ENCODE measurements around the gene MSH2. TPM values are rescaled to one million over a fixed set of nuclear protein-coding genes. Genes with fewer than 3 reads are reported as not detected.
"Not testable (repeated sequence)": the region's sequence is repeated elsewhere in the genome, so short reads cannot be mapped to it uniquely, and the experiment has no call there.

MSH2 gene
- total RNA-seq, 3 donors from 2014 or later: 44.1 to 54.0 (median 53.1) TPM

DNA sequence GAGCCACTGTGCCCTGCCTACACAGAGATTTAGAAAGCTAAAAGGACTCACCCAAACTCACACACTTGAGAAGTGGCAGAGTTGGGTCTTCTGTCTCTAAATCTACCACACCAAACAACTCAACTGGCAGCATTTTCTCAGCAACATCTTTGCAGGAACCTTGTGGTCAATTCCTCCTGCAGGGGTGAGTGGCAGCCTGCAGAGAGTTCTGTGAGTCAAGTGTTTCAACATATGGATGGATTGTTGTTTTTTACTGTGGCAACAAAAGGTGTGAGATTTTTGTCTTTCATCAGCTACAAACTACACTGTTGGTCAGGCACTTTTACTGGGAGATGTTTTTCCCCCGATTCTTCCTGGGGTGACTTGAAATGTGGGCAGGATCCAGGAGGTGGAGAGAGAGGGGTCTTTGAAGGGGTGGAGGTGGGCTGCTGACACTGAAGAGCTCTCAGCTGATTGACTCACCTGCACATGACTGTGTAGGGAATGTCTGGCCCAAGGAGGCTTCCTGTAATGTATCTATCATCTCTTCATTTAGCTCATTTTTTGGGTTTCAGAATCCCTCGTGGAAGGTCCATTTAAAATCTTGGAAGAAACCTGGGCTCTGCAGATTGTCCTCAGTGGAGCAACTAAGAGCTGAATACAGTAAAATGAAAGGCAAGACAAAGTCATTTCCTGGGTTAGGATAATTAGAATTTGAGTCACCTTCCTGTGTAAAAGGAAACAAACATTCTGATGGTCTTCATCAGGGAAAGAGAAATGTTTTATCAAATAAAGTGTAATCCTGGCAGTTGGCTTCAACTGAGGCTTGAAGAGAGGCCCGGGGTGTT, 98.6 kb downstream of the MSH2 start:
- DNase-seq (no peak), ATAC-seq (no peak)
- H3K9me3 Mint-ChIP-seq: peaks cover 20% of the 10 kb centered on the region
- H3K4me1 Mint-ChIP-seq (ENCODE audit: low read depth): no peaks in the 10 kb centered on the region
- no peak overlapping the region for H3K4me3 Mint-ChIP-seq
- peaks cover 9% of the 10 kb centered on the region for H3K36me3 Mint-ChIP-seq (ENCODE audit: insufficient read depth)
- peaks cover 2% of the 10 kb centered on the region for H3K27me3 Mint-ChIP-seq (ENCODE audit: low read depth)

DNA sequence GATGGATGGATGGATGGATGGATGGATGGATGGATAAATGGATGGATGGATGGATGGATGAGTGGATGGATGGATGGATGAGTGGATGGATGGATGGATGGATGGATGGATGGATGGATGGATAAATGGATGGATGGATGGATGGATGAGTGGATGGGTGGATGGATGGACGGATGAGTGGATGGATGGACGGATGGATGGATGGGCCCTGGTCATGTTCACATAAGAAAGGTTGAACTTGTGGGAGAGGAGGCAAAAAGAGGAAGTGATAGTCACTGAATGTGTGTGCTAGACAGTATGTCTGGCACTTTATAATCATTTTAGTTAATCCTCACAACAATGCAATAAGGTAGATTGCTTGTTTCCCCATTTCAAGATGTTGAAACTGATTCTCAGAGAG, 99.5 kb downstream of the MSH2 start:
- not testable (repeated sequence) for H3K4me1 Mint-ChIP-seq (ENCODE audit: low read depth); DNase-seq; H3K4me3 Mint-ChIP-seq; H3K36me3 Mint-ChIP-seq (ENCODE audit: insufficient read depth); H3K27me3 Mint-ChIP-seq (ENCODE audit: low read depth); ATAC-seq
- H3K9me3 Mint-ChIP-seq: peaks cover 20% of the 10 kb centered on the region

DNA sequence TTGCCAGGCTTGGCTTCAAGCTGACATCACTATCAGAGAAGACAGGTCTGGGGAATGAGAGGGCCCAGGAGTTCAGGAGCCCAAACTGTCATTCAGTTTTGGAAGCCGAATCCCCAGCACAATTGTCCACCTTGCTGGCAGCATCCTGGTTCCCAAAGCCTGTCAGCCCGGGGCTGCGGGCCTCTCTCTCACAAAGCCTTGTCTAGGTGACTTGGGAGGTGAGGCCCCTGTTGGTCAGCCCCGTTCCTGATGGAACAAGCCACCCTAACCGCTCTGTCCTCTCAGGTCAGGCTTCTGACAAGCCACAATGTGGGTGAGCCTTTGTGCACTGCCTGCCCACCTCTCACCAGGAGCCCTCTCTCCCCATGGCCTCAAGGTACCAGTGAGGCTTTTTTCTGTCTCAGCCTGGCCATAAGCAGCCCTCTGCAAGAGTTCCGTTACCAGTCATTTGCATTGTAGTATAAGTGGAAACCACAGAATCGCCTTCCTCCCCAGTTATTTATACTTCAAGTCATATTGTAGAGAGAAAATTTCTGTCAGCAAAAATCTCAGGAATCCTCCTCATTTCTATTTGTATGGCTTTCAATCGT, 100.6 kb downstream of the MSH2 start:
- H3K4me3 Mint-ChIP-seq: no peak overlapping the region

DNA sequence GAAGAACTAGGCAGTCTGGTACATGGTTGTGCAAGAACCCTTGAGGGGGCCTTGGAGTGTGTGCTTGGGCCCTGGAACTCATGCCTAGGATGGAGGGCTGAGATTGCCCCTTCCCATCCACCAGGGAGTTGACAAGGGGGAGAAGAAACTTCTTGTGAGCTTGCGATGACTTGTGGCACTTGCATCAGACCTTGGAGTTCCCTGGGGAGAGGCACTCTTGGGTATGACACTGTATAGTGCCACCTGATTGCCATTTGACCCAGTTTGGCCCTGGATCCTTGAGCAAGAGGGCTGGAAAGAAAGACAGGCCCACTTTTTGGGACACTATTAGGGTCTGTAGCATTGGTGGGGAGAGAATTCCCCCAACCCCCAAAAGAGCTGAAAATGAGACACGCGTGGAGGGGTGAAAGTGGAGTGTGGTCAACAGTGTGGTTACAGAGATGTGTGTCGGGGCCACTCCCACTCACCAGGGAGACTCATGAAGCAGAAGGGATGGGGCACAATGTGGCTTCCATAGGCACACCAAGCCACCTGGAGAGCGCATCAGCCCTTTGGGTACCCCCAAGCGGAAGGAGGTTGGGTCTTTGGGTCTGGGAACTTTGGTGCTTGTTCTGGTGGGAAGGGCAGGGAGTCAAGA, 101.3 kb downstream of the MSH2 start:
- DNase-seq: no peak
- Mint-ChIP-seq H3K4me3 (no peak overlapping the region), H3K27me3 (ENCODE audit: low read depth) (peaks cover 2% of the 10 kb centered on the region), H3K9me3 (peaks cover 20% of the 10 kb centered on the region), H3K4me1 (ENCODE audit: low read depth) (no peaks in the 10 kb centered on the region), H3K36me3 (ENCODE audit: insufficient read depth) (peaks cover 6% of the 10 kb centered on the region)
- ATAC-seq: no peak

More for the DNA sequence above, 100.6 kb downstream of the MSH2 start:
- peaks cover 2% of the 10 kb centered on the region for H3K27me3 Mint-ChIP-seq (ENCODE audit: low read depth)
- peaks cover 6% of the 10 kb centered on the region for H3K36me3 Mint-ChIP-seq (ENCODE audit: insufficient read depth)
- peaks cover 20% of the 10 kb centered on the region for H3K9me3 Mint-ChIP-seq
- no peaks in the 10 kb centered on the region for H3K4me1 Mint-ChIP-seq (ENCODE audit: low read depth)
- DNase-seq: no peak
- ATAC-seq: no peak

DNA sequence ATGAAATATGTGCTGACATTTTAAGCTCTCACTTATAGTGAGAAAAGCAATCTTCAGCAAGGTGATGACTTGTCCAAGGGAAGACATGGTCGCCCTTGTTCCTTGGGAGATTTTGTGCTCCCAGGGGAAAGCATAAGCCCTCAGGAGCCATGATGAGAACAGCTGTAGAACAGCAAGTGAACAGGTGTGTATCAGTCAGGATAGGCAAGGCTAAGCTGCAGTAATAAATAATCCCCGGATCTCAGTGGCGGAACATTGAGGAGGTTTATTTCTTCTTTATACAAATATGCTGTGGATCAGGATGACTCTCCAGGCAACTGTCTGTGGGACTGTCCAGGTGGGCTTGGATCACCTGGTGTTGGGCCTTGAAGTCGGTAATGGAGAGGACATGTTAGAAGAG, 103.1 kb downstream of the MSH2 start:
- H3K4me1 Mint-ChIP-seq (ENCODE audit: low read depth): no peaks in the 10 kb centered on the region
- no peak for ATAC-seq
- DNase-seq: no peak
- H3K27me3 Mint-ChIP-seq (ENCODE audit: low read depth): peaks cover 2% of the 10 kb centered on the region
- no peak overlapping the region for H3K4me3 Mint-ChIP-seq
- no peaks in the 10 kb centered on the region for H3K36me3 Mint-ChIP-seq (ENCODE audit: insufficient read depth)
- peaks cover 13% of the 10 kb centered on the region for H3K9me3 Mint-ChIP-seq

DNA sequence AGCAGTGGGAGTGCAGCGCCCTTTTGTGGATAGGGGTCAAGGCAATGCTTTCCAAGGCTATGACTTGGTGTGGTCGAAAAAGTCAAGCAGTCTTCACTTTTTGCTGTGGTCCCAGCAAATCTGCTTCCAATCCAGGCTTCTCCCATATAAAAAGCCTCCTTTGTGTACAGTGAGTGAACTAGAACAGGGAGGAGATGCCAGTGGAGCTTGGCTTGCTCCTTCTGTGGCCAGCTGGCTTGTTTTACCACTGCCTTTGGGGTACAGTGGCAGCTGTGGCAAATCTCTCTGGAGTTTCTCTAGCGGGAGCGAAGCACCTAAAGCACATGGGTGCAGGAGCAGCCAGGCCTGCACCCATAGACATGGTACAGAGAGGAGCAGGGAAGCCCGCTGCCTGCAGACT, 103.5 kb downstream of the MSH2 start:
- Mint-ChIP-seq H3K9me3 (peaks cover 13% of the 10 kb centered on the region), H3K4me1 (ENCODE audit: low read depth) (no peaks in the 10 kb centered on the region), H3K36me3 (ENCODE audit: insufficient read depth) (no peaks in the 10 kb centered on the region), H3K27me3 (ENCODE audit: low read depth) (peaks cover 2% of the 10 kb centered on the region), H3K4me3 (no peak overlapping the region)
- ATAC-seq (no peak), DNase-seq (no peak)

DNA sequence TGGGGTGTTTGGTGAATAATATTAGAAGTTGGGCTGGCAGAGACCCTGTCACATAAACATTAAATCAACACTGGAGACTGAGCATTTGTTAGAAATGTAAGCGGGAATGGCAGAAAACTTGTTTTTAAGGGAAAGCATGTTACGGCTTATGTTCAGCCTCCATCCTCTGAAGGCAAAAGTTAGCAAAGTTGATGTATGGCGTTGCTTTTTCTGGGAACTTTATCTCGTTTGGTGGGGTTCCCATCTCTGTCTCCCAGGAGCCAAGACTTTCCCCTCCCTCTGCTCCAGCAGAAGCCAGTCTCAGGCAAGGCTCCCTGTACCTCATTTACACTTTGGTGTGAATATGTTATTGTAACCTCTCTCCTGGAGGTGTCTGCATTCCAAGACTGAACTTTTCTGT, 105.1 kb downstream of the MSH2 start:
- Mint-ChIP-seq H3K4me1 (ENCODE audit: low read depth) (no peaks in the 10 kb centered on the region), H3K27me3 (ENCODE audit: low read depth) (peaks cover 2% of the 10 kb centered on the region), H3K36me3 (ENCODE audit: insufficient read depth) (no peaks in the 10 kb centered on the region), H3K4me3 (no peak overlapping the region), H3K9me3 (peaks cover 10% of the 10 kb centered on the region)
- no peak for DNase-seq
- ATAC-seq: no peak

DNA sequence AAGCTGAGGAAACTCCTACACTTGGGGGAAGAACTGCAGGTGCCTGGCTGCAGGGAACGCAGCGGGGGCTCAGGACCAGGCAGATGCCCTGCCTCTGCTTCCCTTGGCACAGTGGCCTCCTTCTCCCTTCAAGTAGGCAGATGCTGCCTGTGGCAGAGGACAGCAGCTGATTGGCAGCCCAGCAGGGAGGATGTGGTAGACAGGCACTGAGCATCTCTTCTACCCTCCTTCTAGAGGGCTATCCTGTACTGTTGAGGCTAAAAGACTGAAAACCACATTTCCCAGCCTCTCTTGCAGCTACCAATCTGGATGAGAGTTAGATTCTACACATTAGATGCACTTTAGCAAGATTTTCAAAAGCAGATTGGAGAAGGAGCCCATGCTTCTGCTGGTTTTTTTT, 105.7 kb downstream of the MSH2 start:
- ATAC-seq: no peak
- no peaks in the 10 kb centered on the region for H3K4me1 Mint-ChIP-seq (ENCODE audit: low read depth)
- peaks cover 2% of the 10 kb centered on the region for H3K27me3 Mint-ChIP-seq (ENCODE audit: low read depth)
- peaks cover 10% of the 10 kb centered on the region for H3K9me3 Mint-ChIP-seq
- H3K4me3 Mint-ChIP-seq: no peak overlapping the region
- H3K36me3 Mint-ChIP-seq (ENCODE audit: insufficient read depth): no peaks in the 10 kb centered on the region
- DNase-seq: no peak

DNA sequence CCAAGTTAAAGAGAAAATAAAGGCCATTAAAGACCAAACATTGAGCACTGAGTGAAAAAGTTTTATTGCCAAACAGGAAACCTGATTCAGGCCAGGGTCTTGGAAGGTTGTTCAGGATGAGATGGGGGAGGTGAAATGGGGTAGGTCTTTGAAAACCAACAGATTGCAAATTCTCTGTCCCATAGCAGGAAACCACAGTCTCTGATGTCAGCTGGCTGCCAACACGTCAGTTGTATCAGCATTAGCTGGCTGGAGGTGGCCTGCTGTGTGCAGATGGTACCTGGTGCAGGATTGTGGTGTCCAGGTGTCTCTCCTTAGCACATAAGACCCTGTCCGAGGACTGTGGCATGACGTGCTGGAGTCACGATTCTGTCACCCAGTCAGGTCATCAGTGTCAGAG, 106.3 kb downstream of the MSH2 start:
- no peak overlapping the region for H3K4me3 Mint-ChIP-seq
- no peaks in the 10 kb centered on the region for H3K36me3 Mint-ChIP-seq (ENCODE audit: insufficient read depth)
- H3K4me1 Mint-ChIP-seq (ENCODE audit: low read depth): no peaks in the 10 kb centered on the region
- ATAC-seq: no peak
- DNase-seq: no peak
- peaks cover 2% of the 10 kb centered on the region for H3K27me3 Mint-ChIP-seq (ENCODE audit: low read depth)
- peaks cover 10% of the 10 kb centered on the region for H3K9me3 Mint-ChIP-seq

DNA sequence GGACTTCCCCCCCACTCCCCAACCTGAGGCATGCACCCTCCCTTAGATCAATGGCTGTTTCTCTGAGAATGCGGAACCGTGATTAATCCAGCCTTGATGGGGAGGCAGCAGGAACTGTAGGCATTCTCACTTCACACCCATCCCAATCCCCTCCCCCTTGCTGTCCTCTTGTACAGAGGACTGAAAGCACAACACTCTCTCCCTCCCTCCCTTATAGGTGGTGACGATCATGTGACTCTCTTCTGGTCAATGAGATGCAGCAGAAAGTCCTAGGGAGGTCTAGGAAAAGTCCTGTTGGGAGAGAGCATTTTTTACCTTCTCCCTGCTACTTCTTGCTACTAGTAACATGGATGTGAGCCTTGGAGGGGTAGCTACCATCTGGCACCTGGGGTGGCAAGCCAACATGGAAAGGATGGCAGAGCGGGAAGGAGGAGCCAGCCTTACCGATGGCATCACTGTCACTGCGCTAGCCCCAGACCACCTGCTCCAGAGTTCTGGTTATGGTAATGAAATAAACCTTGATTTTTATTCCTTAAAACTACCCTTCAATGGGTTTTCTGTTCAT, 106.9 kb downstream of the MSH2 start:
- Mint-ChIP-seq H3K4me1 (ENCODE audit: low read depth) (no peaks in the 10 kb centered on the region), H3K36me3 (ENCODE audit: insufficient read depth) (no peaks in the 10 kb centered on the region), H3K9me3 (peaks cover 5% of the 10 kb centered on the region), H3K27me3 (ENCODE audit: low read depth) (peaks cover 2% of the 10 kb centered on the region), H3K4me3 (no peak overlapping the region)
- no peak for ATAC-seq
- DNase-seq: no peak

DNA sequence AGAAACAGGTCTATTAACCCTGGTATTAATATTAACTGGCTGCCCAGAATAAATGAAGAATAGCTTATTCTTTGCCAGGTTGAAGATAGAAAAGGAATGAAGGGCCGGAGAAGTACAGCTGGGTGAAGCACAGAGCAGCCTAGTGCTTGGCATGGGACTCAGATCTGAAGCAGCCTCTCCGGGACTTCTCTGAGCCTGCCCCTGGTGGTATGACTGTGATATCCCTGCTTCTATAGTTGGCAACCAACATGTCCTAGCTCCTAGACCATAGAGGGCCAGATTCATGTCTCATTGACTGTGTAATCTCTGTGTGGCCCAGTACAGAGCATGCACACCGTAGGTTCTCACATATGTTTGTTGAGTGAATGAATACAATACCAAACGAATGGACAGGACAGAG, 107.8 kb downstream of the MSH2 start:
- Mint-ChIP-seq H3K9me3 (no peaks in the 10 kb centered on the region), H3K4me3 (no peak overlapping the region)

DNA sequence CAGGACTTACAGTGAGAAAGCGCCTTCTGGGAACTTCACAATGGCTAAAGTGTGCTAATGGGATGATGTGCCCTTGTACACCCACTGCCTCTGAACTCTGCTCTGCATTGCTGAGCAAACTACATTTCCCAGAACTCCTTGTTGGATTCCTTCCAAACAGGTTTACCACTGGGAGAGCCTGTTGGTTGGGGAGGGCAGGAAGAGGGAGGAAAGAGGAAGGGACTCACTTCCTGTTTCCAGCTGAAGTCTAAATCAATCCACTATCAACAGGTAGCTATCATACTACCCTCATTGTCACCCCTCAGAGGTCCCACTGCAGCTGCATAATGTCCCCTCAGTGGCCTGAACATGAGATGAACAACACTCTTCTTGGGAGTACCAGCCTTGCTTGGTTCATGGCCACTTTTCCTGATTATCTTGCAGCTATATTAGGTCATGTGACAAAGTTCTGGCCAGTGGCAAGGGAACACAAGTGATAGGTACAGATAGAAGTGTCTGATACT, 109.7 kb downstream of the MSH2 start:
- DNase-seq: no peak
- Mint-ChIP-seq H3K4me3 (no peak overlapping the region), H3K9me3 (no peaks in the 10 kb centered on the region), H3K4me1 (ENCODE audit: low read depth) (no peaks in the 10 kb centered on the region), H3K27me3 (ENCODE audit: low read depth) (no peaks in the 10 kb centered on the region), H3K36me3 (ENCODE audit: insufficient read depth) (no peaks in the 10 kb centered on the region)
- no peak for ATAC-seq

More for the DNA sequence above, 107.8 kb downstream of the MSH2 start:
- no peak for ATAC-seq
- DNase-seq: no peak
- Mint-ChIP-seq H3K4me1 (ENCODE audit: low read depth) (no peaks in the 10 kb centered on the region), H3K36me3 (ENCODE audit: insufficient read depth) (no peaks in the 10 kb centered on the region), H3K27me3 (ENCODE audit: low read depth) (no peaks in the 10 kb centered on the region)

DNA sequence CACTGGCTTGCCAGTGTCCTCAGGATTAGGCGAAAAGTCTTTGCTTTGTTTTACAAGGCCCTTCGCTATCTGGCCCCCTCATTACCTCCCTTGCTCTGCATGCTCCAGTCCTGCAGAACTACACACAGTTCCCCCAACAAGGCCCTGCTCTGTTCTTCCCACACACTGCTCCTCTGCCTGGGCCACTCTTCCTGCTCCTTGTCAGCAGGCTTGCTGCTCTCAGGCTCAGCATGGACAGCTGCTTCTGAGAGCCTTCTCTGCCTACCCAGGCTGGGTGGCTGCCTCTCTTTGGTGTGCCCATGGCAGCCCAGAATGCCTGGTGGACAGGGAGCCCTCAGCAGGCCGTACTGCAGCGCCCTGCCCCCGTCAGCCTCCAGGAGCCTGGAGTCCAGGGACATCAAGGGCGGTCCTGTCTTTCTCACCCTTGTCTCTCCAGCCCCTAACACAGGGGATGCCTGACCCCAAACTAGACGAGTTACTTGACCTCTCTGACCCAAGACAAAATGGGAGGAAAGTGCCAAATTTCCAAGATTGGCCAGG, 111.1 kb downstream of the MSH2 start:
- no peak for DNase-seq
- Mint-ChIP-seq H3K27me3 (ENCODE audit: low read depth) (no peaks in the 10 kb centered on the region), H3K9me3 (no peaks in the 10 kb centered on the region), H3K4me1 (ENCODE audit: low read depth) (no peaks in the 10 kb centered on the region), H3K4me3 (no peak overlapping the region), H3K36me3 (ENCODE audit: insufficient read depth) (no peaks in the 10 kb centered on the region)
- no peak for ATAC-seq

DNA sequence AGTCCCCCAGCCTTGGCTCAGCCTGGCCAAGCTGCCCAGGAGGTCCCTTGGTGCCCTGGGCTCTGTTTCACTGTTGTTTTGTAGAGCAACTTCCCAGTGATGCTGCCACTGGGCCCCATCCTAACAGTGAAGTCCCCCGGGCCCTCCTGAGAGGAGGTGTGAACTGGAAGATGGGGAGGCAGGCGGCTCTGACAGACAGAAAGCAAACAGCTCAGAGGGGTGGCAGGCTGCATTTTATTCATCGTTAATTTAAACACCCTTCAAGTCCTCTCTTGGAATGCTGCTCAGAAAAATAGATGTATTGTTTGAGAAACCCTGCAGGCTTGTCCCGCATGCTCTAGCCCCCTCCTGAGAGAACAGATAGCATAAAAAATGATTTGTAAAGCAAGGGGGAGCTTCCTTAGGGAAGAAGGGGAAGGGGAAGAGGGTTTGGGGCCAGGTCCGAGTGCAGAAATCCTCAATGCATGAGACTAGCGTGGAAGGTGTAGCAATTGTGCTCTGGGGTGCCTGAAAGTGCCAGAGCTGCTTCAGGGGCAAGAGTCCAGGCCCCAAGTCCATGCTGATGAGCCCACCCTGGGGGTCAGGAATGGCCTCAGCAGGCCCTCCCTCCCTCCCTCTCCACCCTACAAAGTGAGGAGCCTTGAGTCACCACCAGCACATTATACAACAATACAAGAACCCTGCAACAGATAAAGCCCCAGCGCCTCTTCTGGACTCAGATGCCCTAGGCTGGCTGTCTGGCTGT, 113.6 kb downstream of the MSH2 start:
- no peaks in the 10 kb centered on the region for H3K27me3 Mint-ChIP-seq (ENCODE audit: low read depth)
- peaks cover 8% of the 10 kb centered on the region for H3K4me1 Mint-ChIP-seq (ENCODE audit: low read depth)
- ATAC-seq (no peak), DNase-seq (no peak)
- H3K36me3 Mint-ChIP-seq (ENCODE audit: insufficient read depth): no peaks in the 10 kb centered on the region
- no peaks in the 10 kb centered on the region for H3K9me3 Mint-ChIP-seq
- no peak overlapping the region for H3K4me3 Mint-ChIP-seq
